NCI-H1105 (cell line): ENCODE data around the gene TSSK6.

Experiments used
- DNase-seq: peaks from one replicate; lab custom pipeline; 2025; lab: John Stamatoyannopoulos, UW

Gene TSSK6

DNA sequence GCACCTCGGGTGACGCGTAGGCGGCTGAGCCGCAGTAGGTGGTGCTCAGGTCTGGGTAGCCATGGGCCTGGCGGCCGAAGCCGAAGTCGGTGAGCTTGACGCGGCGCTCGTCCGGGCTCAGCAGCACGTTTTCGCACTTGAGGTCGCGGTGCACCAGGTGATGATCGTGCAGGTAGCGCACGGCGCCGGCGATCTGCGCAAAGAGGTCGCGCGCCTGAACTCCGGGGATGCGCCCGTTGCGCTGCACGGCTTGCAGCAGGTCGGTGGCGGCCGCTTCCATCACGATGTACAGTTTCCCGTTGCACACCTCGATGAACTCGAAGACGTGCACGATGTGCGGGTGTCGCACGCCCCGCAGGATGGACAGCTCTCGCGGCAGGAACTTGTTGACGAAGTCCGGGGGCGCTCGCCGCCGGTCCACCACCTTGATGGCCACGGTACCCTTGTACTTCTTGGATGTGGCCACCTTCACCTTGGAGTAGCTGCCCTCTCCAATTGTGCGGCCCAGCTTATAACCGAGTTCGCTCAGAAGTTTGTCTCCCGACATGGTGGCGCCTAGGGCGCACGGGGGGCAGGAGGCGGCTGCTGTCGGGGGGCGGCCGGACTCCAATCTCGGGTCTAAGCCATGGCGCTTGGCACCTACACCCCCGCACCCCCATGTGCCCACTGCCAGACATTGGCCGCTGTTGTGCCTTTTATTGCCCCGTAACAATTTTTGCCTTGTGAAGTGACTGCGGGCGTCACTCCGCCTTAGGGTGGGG is at the start of gene TSSK6:
Gene TSSK6, minus strand, starts transcription at position 668 of the 761 bp plus-strand sequence. Its CDS starts 121 bp downstream, at position 547.
- DNase-seq = no peak

DNA sequence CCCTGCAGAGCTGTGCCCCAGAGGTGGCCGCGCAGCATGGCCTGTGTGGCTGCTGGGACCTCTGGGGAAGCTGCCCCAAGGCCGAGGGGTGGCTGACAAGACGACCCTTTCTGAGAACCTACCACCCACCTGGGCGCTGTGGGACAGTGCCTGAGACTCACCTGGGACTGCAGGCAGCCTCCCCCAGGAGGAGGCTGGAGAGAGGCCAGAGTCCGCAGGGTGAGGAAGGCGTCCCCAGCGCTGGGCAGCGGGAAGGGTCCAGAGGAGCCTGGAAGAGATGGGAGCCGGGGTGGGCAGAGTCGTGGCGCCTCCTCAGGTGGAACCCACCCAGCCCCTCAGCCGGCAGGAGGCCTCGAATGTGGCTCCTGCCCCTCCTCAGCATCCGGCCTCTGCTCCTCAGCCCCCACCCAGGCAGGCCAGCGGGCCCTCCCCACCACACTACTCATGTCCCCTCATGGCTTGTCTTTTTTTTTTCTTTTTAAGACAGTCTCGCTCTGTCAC is 48.0 kb upstream of the TSSK6 start:
- DNase-seq = no peak

DNA sequence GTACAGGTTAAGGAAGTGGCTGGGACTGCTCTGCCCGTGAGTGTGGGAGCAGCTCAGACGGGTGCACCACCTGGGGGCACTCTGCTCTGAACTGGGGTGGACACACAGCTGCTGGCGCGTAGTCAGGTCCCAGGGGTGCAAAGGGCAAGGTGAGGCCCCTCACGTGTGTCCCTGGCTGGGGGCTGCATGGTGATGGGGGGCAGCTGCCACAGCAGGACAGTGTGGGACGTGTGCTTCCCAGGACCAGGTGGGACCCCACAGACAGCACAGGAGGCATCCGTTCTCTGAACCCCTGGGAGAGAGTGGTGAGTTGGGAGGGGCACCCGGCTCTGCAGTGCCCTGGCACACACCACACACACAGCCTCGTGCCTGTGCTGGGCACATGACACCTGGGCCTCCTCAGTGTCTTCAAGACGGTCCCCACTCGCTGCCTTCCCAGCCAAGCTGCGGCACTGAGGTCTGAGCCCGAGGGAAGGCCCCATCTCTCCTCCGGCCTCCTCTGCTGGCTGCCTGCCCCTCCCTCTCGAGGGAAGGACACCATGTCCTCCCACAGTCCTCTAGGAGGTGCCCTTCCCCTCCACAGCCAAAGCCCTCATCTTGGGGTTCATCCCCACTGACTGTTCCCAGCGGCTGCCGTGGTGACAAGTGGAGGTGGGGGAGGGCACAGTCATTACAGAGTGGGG is 47.5 kb upstream of the TSSK6 start:
- no peak for DNase-seq

DNA sequence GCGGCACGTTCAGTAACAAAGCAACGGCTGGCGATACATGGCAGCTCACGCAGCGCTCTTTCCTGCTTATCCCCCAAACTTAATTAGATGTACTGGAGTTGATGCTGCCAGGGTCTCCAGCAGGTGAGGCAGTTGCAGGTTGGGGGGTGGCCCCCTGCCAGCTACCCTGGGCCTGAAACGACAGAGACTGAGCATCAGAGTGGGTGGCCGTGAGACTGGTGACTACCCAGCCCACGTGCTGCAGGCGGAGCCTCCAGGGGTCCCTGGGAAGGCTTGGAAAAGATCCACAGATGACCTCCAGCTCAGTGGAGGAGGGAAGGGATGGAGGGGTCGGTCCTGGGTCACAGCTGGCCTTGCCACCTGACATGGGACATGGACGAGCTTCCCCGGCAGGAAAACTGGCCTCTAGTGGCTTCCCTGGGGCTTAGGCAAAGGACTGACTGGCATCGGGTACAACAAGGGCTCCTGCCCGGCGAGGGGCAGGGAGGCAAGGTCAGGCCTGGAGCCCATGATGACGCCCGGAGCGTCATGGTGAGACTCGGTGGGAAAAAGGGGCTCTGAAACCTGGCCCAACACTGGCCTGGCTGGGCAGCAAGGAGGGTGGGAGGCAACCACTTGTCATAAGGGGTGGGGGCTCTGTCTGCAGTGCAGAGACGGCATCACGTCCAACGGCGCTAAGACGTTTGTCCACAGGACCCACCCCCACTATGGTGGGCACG is 46.8 kb upstream of the TSSK6 start:
- no peak for DNase-seq

DNA sequence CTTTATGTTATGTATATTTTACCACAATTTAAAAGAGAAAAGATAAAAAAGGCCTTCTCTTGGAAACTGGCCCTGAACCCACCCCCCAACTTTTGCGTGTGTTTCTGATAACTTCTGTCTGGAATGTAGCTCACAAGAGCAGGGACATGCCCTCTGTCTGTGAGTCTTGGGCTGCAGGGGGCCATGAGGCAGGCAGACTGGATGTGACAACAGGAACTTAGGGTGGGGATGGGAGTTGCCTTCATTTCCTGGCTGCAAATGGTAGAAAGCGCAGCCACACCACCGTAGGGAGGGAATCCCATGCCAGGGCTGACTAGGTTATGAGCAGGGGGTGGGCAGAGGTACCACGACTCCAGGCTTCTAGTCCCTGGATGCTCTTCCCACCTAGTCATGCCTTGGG is 44.6 kb upstream of the TSSK6 start:
- DNase-seq = no peak

DNA sequence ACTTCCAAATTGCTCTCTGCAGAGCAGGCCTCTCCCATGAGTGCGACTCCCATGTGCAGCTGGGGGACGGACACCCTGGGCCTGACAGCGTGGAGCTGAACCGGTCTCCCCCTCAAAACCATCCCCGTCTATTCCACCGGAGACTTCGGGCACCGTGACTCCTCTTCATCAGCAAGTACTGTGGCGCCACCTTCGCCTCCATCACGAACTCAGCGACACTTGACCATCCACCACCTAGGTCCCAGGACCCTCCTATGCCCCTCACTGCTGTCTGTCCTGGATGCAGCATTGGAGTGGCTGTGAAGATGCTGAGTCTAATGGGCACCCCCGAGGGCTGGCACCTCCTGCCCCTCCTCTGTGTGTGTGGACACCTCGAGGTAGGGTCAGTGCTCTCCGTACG is 43.3 kb upstream of the TSSK6 start:
- no peak for DNase-seq

DNA sequence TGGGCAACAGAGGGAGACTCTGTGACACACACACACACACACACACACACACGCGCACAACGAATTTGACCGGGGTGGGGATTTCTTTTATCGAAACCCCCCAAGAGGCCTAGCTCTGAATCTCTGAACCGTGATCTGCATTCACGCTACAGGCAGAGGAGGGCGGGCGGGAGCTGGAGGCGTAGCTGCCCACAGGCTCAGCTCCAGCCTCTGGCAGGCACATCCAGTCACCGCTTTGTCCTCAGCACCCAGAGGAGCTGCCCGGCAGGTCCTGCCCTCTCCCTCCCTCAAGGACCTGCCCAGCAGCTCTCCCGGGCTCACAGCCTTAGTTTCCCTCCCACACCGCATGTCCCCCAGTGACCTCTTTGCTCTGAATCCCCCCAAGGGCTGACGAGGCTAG is 42.7 kb upstream of the TSSK6 start:
- no peak for DNase-seq

DNA sequence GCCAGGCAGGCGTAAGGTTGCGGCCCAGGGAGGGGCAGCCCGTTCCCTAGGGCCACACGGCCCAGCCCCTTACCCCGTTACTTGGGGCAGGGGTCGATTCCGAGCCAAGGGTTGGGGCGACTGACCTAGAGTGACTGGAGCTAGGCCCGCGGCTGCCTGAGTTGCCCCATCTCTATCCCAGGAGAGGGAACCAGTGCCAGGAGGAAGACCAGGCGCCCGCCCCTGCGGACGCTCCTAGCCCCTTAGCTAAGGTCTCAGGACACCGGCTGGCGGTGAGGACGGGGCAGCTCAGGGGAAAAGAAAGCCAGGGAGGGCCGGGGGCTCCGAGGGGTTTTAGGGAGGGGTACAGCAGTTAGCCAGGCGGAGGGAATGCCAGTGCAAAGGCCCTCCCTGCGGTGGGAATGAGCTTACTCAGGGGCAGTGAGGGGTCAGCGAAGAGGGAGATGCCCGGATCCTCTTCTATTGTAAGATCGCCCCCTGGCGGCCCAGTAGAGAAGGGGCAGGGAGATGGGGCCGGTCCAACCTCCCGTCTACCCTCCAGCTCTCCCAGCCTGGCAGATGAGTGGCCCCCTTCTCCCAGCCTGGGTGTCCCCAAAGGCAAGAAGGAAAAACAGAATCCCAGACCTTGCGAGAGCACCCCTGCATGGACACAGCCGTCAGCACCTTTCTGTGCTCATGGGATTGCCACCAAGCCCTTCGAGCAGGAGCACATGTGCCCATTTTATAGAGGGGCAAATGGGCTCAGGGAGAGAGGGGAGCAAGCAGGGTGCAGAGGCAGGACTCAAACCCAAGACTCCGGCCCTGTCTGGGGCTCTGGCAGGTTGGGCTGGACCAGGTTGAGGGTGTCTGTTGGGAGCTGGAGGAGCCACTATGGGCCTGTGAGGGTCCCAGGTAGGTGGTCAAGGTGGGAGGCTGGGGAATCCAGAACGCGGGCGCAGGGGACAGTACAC is 39.0 kb upstream of the TSSK6 start:
- DNase-seq = no peak

DNA sequence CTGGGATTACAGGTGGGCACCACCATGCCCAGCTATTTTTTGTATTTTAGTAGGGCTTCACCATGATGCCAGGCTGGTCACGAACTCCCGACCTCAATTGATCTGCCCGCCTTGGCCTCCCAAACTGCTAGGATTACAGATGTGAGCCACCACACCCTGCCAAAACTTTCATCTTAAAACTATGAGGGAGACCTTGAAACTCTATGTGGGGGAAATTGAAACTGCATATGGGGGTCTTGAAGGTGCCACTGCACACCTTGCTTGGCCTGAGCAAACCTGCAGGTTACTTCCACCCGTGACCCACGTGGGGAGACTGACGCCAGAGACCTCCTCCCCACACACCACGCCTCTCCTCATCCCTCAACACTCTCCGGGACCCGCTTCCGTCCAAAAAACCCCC is 38.3 kb upstream of the TSSK6 start:
- DNase-seq = no peak

DNA sequence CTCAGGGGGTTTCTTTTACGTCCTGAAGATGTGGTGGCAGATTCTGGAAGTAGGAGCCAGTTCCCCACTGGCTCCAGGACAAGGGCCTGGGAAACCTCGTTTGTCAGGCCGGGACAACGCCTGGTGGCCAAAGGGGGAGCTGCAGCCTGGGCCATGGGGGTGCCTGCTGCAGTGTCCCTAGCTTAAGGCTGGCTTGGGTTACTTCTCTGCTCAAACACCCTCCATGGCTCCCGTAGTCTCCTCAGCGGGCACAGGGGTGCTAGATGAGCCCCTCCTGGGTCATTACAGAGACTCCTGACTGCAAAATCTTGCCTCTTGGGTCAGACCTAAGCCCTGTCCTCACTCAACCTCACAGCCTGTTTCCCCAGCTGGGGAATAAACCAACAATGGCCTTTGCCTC is 37.5 kb upstream of the TSSK6 start:
- no peak for DNase-seq

DNA sequence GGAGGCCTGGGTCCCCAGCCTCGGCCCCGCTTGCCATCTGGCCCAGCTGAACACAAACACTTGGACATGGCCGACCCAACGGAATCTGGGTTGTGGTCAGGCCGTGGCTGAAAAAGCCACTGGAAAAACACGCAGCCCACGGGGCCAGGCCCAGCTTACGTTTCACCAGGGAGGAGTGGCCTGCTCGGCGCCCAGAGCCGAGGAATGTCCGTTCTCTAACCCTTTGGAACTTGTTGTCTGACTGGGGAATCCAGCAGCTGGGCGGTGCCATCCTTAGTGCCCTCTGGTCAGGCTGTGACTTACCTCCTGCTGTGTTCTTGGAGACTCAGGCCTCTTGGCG is 36.5 kb upstream of the TSSK6 start:
- DNase-seq = no peak

DNA sequence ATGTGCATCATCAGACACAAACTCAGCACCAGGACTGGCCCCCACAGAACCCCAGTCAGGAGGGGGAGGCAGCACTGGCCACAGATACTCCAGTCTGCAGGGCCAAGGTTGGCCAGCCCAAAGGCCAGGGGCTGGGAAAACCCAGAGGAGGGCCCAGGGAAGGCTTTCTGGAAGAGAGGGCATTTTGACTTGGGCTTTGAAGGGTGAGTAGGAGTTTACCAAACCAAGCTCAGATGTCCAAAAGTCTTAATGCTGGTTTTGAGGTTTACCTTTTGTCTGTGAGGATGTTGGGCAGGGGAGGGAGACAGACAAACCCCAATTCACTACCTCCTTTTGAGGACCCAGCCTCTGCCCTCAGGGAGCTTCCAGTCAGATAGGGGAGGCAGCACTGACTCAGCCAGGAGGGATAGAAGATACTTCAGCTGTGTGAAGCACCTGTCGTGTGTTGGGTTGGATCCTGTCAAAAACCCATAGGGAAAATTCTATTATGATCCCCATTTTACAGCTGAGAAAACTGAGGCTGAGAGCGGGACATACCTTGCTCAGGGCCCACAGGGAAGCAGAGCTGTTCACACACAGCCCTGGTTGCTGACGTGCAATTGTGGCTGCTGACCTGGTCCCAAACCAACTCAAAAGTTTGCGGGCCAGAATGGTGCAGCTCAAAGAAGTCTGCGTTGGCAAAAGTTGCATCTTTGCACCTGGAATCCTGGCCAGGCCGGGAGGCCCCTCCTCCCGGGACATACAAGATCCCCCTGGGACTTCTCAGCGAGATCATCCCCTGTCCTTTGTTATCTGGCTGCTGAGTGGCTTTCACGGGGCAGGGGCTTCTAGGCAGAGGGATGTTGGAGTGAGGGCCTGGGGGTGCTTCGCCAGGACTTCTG is 35.9 kb upstream of the TSSK6 start:
- DNase-seq = no peak

DNA sequence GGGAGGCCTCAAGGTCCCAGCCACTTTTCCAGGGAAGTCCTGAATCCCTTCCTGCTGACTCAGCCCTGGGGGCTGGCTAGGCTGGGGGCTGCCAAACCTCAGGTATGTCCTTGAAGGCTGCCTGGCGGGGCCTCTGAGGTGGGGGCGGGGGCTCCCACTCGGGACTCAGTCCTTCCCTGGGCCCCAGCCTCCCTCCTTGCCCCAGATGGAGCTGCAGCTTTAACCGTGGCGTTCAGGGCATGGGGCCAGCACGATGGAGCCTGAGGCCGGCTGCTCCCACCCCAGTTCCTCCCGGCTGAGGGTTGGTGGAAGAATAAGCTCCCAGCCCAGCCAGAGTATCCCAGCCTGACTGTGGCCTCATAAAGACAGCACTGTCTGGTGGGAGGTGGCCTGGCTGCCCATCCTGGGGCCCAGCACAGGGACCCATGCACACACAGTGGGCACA is 35.2 kb upstream of the TSSK6 start:
- DNase-seq = no peak

DNA sequence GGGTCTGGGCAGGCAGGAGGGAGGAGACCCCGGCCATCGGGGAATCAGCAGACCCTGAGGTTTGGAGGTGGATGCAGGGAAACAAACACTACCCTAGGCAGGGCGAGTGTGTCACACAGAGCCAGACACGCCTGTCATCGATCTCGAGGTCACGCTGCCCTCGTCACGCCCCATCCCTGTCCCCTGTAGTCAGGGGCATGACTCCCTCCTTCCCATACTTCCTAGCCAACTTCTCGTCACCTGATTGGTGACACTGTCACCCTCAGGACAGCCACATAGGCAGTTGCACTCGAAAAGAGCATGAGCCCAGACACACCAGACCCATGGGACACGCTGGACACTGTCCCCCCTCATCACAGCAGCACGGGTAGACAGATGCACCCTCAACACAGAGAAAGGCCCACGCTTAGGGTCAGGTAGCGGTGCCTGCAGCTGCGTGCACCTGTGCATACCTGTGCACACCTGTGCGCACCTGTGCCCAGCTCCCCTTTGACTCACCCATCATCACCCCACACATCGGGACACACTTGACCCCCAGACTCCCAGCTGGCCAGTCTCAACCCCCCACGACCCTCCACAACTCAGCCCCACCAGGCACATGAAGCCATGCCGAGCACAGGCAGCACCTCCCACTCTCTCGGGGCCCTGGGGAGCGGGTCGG is 34.6 kb upstream of the TSSK6 start:
- DNase-seq = no peak

DNA sequence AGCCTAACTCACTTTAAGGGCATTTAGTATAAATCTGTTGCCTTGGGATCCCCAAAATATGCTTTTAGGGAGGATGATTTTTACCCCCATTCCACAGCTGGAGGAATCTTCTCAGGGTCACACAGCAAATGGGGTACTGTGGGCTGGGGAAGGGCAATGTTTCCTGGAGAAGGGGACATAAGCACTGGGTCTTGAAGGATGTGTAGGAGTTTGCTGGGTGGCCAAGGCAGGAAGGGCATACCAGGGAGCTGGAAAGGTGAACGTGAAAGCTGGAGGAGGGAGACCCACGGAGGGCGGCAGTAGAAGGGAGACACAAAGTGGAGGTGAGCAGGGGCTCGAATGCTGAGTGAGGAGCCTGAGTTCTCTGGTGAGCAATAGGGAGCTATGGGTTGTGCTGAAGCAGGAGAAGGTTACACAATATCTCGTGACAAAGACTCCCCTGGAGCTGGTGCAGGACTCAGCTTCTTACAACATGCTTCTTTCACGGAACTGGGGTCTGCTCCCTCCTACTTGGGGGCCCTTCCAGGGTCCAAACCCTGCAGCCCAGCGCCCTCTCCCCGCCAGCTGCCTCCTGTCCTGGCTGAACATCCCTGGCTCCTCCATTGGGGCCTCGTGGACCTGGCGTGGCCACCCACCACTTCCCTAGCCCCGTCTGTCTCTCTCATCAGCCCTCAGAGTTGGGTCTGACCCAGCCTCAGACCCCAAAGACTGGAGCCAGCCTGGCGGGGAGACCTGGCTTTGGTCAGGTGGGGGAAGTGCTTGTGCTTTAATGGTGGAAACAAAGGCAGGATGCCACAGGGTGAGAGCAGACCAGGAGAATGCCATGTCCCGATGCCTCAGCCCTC is 33.8 kb upstream of the TSSK6 start:
- no peak for DNase-seq

DNA sequence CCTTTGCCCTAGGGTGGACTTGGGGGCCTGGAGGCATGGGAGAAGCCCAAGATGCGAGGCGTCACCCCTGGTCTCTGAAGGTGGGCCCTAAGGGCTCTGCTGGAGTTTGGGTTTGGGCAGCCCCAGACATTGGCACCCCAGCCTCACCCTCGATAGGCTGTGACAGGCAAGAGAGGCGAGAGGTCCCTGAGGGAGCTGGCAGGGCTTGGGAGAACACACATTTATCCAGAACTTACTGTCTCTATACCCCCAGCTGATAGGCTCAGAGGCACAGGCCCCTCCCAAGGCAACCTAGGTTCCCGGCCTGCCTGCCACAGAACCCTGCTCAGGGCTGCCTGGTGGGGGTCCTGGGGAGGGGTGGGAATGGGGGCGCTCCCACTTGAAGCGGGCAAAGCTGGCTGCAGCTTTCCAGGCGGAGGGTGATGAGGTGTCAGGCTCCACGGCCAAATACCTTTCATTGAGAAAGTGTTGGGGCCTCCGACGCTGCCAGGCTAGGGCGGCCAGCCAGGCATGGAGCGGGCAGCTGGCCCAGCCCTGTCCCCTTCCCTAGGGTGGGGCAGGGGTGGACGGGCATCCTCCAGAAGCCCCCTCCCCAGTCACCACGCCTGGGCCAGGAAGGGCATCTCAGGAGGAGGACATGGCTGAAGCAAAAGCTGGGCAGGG is 32.5 kb upstream of the TSSK6 start:
- no peak for DNase-seq

DNA sequence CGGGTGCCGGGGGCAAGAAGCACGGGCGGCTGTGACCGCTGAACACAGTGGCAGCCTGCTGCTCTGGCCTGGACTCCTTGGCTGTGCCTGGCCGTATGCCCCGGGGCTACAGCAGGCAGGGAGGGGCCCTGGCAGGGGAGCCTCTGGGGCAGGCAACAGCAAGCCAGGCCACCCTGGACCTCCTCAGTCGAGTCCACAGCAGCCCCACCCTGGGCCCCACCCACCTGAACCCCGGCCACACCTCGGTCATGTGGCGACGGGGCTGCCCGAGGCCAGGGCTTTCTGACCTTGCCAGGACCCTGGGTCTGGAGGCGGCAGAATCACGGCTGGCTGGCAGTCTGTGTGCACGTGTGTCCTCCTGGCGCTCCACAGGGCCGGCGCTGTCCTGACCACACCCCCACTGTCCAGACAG is 31.4 kb upstream of the TSSK6 start:
- no peak for DNase-seq

DNA sequence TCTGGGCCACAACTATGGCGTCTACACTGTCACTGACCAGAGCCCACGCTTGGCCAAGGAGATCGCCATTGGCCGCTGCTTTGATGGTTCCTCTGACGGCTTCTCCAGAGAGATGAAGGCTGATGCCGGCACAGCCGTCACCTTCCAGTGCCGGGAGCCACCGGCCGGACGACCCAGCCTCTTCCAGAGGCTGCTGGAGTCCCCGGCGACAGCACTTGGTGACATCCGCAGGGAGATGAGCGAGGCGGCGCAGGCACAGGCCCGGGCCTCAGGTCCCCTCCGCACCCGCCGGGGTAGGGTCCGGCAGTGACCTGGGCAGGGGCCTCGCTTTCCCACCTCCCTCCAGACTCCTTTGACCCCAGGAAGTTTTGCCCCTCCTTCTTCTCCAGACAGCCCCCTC is 30.4 kb upstream of the TSSK6 start:
- no peak for DNase-seq
